K562 (cell line): ENCODE results near the gene PSAP. TPM values are rescaled to one million over a fixed set of nuclear protein-coding genes. Genes with fewer than 3 reads are reported as not detected.

ENCODE experiments used
- ADNP ChIP-seq: fragments of 200-800 bp; sonication (Bioruptor generic); IDR thresholded peaks from 2 replicates; pipeline ENCODE4 v1.6.1; 2016; ENCODE audit warnings: missing genetic modification characterization, missing compliant biosample characterization
- CCNT2 ChIP-seq: IDR thresholded peaks from 2 replicates; pipeline ENCODE4 v1.6.1; 2011; ENCODE audit warnings: borderline replicate concordance, low read depth, mild to moderate bottlenecking, moderate library complexity, mixed read lengths, low read length; ENCODE audit not compliant: insufficient read length; ENCODE audit errors: extremely low read depth
- DMBX1 ChIP-seq: fragments of 250-450 bp; sonication (Bioruptor Pico); IDR thresholded peaks from 2 replicates; pipeline ENCODE4 v1.8.0; 2022; ENCODE audit warnings: inconsistent platforms, mild to moderate bottlenecking, moderate library complexity, borderline replicate concordance
- EP400 ChIP-seq: fragments of 450-650 bp; IDR thresholded peaks from 2 replicates; pipeline ENCODE4 v1.6.1; 2017; ENCODE audit warnings: antibody characterized with exemption, mild to moderate bottlenecking, moderate library complexity
- HNRNPK ChIP-seq: fragments of 200-400 bp; formaldehyde crosslinking; IDR thresholded peaks from one replicate; pipeline ENCODE4 v1.6.1; 2018; ENCODE audit warnings: mild to moderate bottlenecking, low read depth, low read length; ENCODE audit not compliant: poor library complexity, severe bottlenecking
- LCOR ChIP-seq: sonication (generic); formaldehyde crosslinking; IDR thresholded peaks from 2 replicates; pipeline ENCODE4 v1.8.0; 2022; ENCODE audit warnings: mild to moderate bottlenecking, missing genetic modification reagents
- PHB ChIP-seq: fragments of 250-450 bp; sonication (Bioruptor Pico); IDR thresholded peaks from 2 replicates; pipeline ENCODE4 v1.5.0; 2021
- POLR2AphosphoS5 ChIP-seq: IDR thresholded peaks from 2 replicates; pipeline ENCODE4 v1.6.1; 2011; ENCODE audit warnings: mild to moderate bottlenecking, low read depth, low read length, moderate library complexity; ENCODE audit not compliant: control insufficient read depth, insufficient read depth
- PPARD ChIP-seq: fragments of 250-450 bp; sonication (Bioruptor Pico); IDR thresholded peaks from 2 replicates; pipeline ENCODE4 v1.8.0; 2022; ENCODE audit warnings: inconsistent platforms, mild to moderate bottlenecking, moderate library complexity
- RBM34 ChIP-seq: fragments of 200-400 bp; formaldehyde crosslinking; IDR thresholded peaks from 2 replicates; pipeline ENCODE4 v1.6.1; 2018; ENCODE audit warnings: low read length, borderline replicate concordance; ENCODE audit not compliant: insufficient read depth
- SNRNP70 ChIP-seq: fragments of 200-400 bp; formaldehyde crosslinking; optimal IDR thresholded peaks from 2 replicates; pipeline ENCODE3; 2017; ENCODE audit warnings: low read depth, low read length
- ZC3H8 ChIP-seq: fragments of 450-650 bp; IDR thresholded peaks from 2 replicates; pipeline ENCODE4 v1.6.1; 2017
- ZNF507 ChIP-seq: conservative IDR thresholded peaks from 2 replicates; pipeline ENCODE4 v1.6.1; 2017; ENCODE audit warnings: missing genetic modification characterization, missing compliant biosample characterization
- ZNF707 ChIP-seq: fragments of 250-450 bp; sonication (Bioruptor Pico); conservative IDR thresholded peaks from 2 replicates; pipeline ENCODE4 v1.8.0; 2022; ENCODE audit warnings: inconsistent platforms, mild to moderate bottlenecking, moderate library complexity
- ZNF785 ChIP-seq: fragments of 250-450 bp; sonication (Bioruptor Pico); IDR thresholded peaks from 2 replicates; pipeline ENCODE4 v1.4.0; 2020; ENCODE audit warnings: mild to moderate bottlenecking
- polyA plus RNA-seq, 8 experiments: library from polyadenylated mRNA; depleted of rRNA in 4 of 8; stranded (reverse) in 5 of 8; unstranded in 3 of 8; fragments of >200 nt; fragmentation: Nextera tagmentation in 2 of 8; fragmentation: Illumina TruSeq in 1 of 8; extraction: Ambion mirVana in 2 of 8; extraction: Trizol in 1 of 8; gene quantifications; 2 replicates each; pipeline versions ENCODE4 v1.2.1 to v1.2.3, GENCODE V29; 2011 to 2014; ENCODE audit warnings: inconsistent platforms in 1 of 8, missing spikeins in 1 of 8
- total RNA-seq, 7 experiments: library from RNA; depleted of rRNA in 6 of 7; stranded (reverse); fragments of >200 nt in 6 of 7; fragmentation: Illumina TruSeq in 2 of 7; extraction: Trizol in 2 of 7; gene quantifications; 2 replicates each; pipeline versions ENCODE4 v1.2.1 to v1.2.3, GENCODE V29; 2011 to 2021; ENCODE audit warnings: low replicate concordance in 1 of 7
- TF ChIP-seq, protein P1 (sequence below): fragments of 250-450 bp; sonication (Bioruptor Pico); IDR thresholded peaks from 2 replicates; pipeline ENCODE4 v1.8.0; 2021; ENCODE audit warnings: moderate library complexity, mild to moderate bottlenecking, inconsistent platforms
- TF ChIP-seq, protein P2 (sequence below): sonication (generic); formaldehyde crosslinking; IDR thresholded peaks from 2 replicates; pipeline ENCODE4 v1.9.0; 2022; ENCODE audit warnings: mild to moderate bottlenecking, missing genetic modification reagents
- TF ChIP-seq, protein P3 (sequence below): IDR thresholded peaks from 2 replicates; pipeline ENCODE4 v1.6.1; 2012; ENCODE audit warnings: low read depth, low read length, improper control_type of control experiment, borderline replicate concordance
- TF ChIP-seq, protein P4 (sequence below): fragments of 250-450 bp; sonication (Bioruptor Pico); IDR thresholded peaks from 2 replicates; pipeline ENCODE4 v1.5.0; 2020; ENCODE audit warnings: mild to moderate bottlenecking
- TF ChIP-seq, protein P5 (sequence below): fragments of 150-350 bp; IDR thresholded peaks from 2 replicates; pipeline ENCODE4 v1.6.1; 2014; ENCODE audit warnings: low read depth, mild to moderate bottlenecking, low read length, borderline replicate concordance
- TF ChIP-seq, protein P6 (sequence below): fragments of 250-450 bp; sonication (Bioruptor Pico); IDR thresholded peaks from 2 replicates; pipeline ENCODE4 v1.9.0; 2021; ENCODE audit warnings: mild to moderate bottlenecking

The PSAP gene
- total and polyA plus RNA-seq, 9 of the 15 experiments (the other 6 are each of a cell fraction or from before 2014, with no cell fraction given): 245 to 700 (median 429) TPM

DNA sequence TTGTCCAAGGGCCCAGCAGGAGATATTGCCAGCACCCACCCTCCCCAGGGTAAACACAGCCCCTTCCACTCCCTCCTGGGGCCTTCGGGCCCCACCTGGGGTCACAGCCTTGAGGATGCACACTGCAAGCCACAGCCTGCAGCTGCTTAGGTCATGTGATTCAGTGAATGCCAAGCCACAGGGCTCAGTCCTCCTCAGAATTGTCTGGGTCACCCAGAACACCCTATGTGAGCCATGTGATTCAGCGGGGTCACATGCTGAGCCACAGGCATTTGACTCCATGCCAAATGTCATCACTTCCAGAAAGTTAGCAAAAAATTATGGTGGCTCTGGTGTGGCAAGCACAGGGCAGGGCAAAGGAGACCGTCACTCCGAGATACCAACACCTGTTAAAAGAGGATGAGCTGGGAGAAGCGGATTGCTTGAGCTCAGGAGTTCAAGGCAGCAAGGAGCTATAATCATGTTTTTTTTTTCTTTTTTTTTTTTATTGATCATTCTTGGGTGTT lies 17.2 kb upstream of the PSAP start (continued):
- TF ChIP-seq, protein P1, sequence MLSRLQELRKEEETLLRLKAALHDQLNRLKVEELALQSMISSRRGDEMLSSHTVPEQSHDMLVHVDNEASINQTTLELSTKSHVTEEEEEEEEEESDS: no peak
- TF ChIP-seq ZNF707 (CRISPR knock-in tag): no peak
- peak; percentile 40 for TF ChIP-seq EP400
- no peak for TF ChIP-seq POLR2AphosphoS5
- TF ChIP-seq, protein P2, sequence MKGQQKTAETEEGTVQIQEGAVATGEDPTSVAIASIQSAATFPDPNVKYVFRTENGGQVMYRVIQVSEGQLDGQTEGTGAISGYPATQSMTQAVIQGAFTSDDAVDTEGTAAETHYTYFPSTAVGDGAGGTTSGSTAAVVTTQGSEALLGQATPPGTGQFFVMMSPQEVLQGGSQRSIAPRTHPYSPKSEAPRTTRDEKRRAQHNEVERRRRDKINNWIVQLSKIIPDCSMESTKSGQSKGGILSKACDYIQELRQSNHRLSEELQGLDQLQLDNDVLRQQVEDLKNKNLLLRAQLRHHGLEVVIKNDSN: peak; percentile 91
- no peak for TF ChIP-seq ZNF785
- TF ChIP-seq SNRNP70: no peak
- TF ChIP-seq ZNF507: no peak
- TF ChIP-seq, protein P3, sequence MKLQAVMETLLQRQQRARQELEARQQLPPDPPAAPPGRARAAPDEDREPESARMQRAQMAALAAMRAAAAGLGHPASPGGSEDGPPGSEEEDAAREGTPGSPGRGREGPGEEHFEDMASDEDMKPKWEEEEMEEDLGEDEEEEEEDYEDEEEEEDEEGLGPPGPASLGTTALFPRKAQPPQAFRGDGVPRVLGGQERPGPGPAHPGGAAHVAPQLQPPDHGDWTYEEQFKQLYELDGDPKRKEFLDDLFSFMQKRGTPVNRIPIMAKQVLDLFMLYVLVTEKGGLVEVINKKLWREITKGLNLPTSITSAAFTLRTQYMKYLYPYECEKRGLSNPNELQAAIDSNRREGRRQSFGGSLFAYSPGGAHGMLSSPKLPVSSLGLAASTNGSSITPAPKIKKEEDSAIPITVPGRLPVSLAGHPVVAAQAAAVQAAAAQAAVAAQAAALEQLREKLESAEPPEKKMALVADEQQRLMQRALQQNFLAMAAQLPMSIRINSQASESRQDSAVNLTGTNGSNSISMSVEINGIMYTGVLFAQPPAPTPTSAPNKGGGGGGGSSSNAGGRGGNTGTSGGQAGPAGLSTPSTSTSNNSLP: no peak
- TF ChIP-seq, protein P4, sequence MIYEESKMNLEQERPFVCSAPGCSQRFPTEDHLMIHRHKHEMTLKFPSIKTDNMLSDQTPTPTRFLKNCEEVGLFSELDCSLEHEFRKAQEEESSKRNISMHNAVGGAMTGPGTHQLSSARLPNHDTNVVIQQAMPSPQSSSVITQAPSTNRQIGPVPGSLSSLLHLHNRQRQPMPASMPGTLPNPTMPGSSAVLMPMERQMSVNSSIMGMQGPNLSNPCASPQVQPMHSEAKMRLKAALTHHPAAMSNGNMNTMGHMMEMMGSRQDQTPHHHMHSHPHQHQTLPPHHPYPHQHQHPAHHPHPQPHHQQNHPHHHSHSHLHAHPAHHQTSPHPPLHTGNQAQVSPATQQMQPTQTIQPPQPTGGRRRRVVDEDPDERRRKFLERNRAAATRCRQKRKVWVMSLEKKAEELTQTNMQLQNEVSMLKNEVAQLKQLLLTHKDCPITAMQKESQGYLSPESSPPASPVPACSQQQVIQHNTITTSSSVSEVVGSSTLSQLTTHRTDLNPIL (CRISPR knock-in tag): no peak
- TF ChIP-seq DMBX1: peak; percentile 77; the same call in 1 of the 2 replicates
- no peak for TF ChIP-seq PHB (CRISPR knock-in tag)
- TF ChIP-seq, protein P5, sequence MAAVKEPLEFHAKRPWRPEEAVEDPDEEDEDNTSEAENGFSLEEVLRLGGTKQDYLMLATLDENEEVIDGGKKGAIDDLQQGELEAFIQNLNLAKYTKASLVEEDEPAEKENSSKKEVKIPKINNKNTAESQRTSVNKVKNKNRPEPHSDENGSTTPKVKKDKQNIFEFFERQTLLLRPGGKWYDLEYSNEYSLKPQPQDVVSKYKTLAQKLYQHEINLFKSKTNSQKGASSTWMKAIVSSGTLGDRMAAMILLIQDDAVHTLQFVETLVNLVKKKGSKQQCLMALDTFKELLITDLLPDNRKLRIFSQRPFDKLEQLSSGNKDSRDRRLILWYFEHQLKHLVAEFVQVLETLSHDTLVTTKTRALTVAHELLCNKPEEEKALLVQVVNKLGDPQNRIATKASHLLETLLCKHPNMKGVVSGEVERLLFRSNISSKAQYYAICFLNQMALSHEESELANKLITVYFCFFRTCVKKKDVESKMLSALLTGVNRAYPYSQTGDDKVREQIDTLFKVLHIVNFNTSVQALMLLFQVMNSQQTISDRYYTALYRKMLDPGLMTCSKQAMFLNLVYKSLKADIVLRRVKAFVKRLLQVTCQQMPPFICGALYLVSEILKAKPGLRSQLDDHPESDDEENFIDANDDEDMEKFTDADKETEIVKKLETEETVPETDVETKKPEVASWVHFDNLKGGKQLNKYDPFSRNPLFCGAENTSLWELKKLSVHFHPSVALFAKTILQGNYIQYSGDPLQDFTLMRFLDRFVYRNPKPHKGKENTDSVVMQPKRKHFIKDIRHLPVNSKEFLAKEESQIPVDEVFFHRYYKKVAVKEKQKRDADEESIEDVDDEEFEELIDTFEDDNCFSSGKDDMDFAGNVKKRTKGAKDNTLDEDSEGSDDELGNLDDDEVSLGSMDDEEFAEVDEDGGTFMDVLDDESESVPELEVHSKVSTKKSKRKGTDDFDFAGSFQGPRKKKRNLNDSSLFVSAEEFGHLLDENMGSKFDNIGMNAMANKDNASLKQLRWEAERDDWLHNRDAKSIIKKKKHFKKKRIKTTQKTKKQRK: no peak
- TF ChIP-seq CCNT2: no peak
- TF ChIP-seq RBM34: no peak
- TF ChIP-seq, protein P6, sequence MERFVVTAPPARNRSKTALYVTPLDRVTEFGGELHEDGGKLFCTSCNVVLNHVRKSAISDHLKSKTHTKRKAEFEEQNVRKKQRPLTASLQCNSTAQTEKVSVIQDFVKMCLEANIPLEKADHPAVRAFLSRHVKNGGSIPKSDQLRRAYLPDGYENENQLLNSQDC: no peak
- no peak for TF ChIP-seq HNRNPK
- TF ChIP-seq PPARD (CRISPR knock-in tag): no peak
- no peak for TF ChIP-seq LCOR
- TF ChIP-seq ADNP: no peak
- TF ChIP-seq ZC3H8: no peak
